HTR-8/SVneo (cell line): Measurements from ENCODE around the gene ANKRD44.

Experiments
- DNase-seq: peaks from one replicate; pipeline ENCODE4 v3.0.0; 2011; ENCODE audit warnings: low spot score, mixed read lengths; ENCODE audit not compliant: insufficient read length
- FAIRE-seq: peaks from 2 replicates; lab custom pipeline; 2011; peaks lifted over from hg19 to GRCh38; lab: Jason Lieb, UNC

The ANKRD44 gene

GRCh38 chr2:196954001-196954400 is 356.6 kb downstream of the ANKRD44 start:
- DNase-seq (no peak), FAIRE-seq (no peak)

GRCh38 chr2:196952936-196953335 is 357.6 kb downstream of the ANKRD44 start:
- DNase-seq (no peak), FAIRE-seq (no peak)

GRCh38 chr2:196951973-196952372 is 358.6 kb downstream of the ANKRD44 start:
- FAIRE-seq (no peak), DNase-seq (no peak)

- DNase-seq (no peak), FAIRE-seq (no peak)
These were observed 361.5 kb downstream of the ANKRD44 start for GRCh38 chr2:196949116-196949515.

- no peak for DNase-seq
- FAIRE-seq: no peak
These were observed 366.0 kb downstream of the ANKRD44 start for GRCh38 chr2:196944570-196944969.

GRCh38 chr2:196941398-196942078 is 369.0 kb downstream of the ANKRD44 start:
- DNase-seq (no peak), FAIRE-seq (no peak)

GRCh38 chr2:196939371-196939770 is 371.2 kb downstream of the ANKRD44 start:
- DNase-seq (no peak), FAIRE-seq (no peak)
